Stimulated activated CD8-positive, alpha-beta memory T cell treated with anti-CD3 and anti-CD28 coated beads, Interleukin-2, amount 100 ng/mL, for 48 hours (primary cell): ENCODE measurements around the gene GMPR.
A peak's percentile ranks its signal among the peaks of the same experiment; 100 is the strongest.

Source experiments
- DNase-seq, 2 donors: peaks; one replicate each; pipeline ENCODE4 v3.0.0-alpha.2; 2020; ENCODE audit warnings: low read depth in 2 of 2

GMPR gene

DNA sequence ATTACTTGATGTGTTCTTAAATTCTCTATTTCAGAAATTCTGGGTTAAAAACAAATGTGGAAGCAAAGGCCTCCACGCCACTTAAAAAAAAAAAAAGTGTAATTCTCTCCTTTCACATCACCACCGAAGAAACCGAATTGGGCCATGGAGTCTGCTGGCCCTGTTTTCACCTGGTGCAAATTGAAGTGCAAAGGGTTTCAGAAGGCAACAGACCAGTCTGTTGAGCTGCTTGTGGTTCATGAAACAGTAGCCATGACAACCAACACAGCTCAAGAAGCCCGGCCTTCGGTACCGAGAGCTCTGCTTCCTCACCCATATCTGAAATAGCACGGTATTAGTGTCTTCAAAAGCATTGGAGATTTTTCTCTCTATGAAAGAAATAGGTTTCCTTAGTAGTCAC, 63.1 kb downstream of the GMPR start:
- DNase-seq: no peak

- DNase-seq: no peak
These were observed 64.5 kb downstream of the GMPR start for GRCh38 chr6:16302721-16303552.

GRCh38 chr6:16305246-16305725, 66.9 kb downstream of the GMPR start:
- peak in 1 of 2 donors; percentile 21 for DNase-seq

- no peak for DNase-seq
These were observed 67.4 kb downstream of the GMPR start for GRCh38 chr6:16305788-16306187.

GRCh38 chr6:16306334-16306733, 67.9 kb downstream of the GMPR start:
- DNase-seq: no peak

DNA sequence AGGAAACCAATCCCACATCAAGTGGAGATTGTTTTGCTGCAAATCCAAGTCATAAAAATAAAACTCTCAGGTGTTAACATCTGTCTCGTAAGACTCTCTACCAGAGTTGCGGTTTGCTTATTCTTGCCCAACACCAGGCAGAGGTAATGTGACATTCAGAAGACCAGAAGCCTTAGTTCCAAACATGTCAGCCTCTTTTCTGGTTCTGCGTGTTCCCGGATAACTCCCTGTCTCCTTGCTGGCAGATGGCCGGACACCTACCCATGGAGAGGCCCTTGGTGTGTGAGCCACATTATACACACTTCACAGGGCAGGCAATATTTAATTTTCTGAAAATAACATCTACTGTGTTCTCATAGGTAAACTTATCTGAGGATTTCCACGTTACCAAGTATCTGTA, 73.4 kb downstream of the GMPR start:
- no peak for DNase-seq

- DNase-seq: no peak
These were observed 75.3 kb downstream of the GMPR start for GRCh38 chr6:16313732-16314131.

- DNase-seq: no peak
These were observed 75.9 kb downstream of the GMPR start for GRCh38 chr6:16314296-16314695.

GRCh38 chr6:16316741-16317251, 78.4 kb downstream of the GMPR start:
- peak in 1 of 2 donors; percentile 26 for DNase-seq

DNA sequence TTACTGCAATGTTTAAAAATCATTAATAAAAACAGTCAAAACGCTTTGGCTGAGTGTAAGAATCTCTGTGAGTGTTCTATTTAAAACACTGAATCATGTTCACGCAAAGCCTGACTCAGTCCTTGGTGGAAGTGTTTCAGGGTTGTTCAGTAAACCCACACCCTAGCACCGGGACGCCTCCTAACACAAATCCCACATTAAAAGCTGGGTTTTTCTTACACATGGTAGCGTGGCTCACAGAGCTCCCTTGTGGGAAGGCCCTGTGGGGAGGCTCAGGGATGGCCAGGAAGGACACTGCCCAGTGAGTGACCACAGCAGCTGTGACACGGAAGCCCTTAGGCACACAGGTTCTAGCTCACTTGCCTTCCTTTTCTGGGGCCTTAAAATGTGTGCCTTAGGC, 80.2 kb downstream of the GMPR start:
- DNase-seq: peak in 1 of 2 donors; percentile 27

GRCh38 chr6:16318953-16319720, 80.8 kb downstream of the GMPR start:
- no peak for DNase-seq

GRCh38 chr6:16319813-16320532, 81.6 kb downstream of the GMPR start:
- peak; percentile 32 to 38 for DNase-seq

- DNase-seq: no peak
These were observed 82.3 kb downstream of the GMPR start for GRCh38 chr6:16320533-16321340.

DNA sequence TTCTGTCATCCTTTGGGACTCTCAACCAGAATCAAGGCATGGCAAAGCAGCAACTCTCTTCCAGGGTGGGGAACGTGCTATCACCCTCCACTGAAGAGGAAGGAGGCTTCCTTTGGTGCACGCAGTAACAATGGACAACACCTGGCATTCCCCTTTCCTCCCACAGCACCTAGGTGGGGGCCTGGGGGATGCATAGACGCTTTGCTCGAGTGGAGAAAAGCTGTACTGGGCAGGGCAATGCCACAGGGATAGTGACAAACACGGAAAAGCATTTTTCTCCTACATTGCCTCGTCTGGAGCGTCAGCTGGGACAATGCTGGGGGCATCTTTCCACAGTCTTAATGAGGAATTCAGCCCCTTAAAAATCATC, 82.9 kb downstream of the GMPR start:
- DNase-seq: no peak

DNA sequence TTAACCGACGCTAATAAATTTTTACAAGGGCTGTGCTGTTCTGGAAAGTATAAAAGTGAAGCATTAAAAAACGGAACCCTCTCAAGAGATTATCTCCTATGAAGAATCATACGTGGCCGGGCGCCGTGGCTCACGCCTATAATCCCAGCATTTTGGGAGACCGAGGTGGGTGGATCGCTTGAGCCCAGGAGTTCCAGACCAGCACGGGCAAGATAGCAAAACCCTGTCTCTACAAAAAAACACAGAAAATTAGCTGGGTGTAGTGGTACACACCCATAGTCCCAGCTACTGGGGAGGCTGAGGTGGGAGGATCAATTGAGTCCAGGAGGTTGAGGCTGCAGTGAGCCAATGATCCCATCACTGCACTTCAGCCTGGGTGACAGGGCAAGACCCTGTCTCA, 83.4 kb downstream of the GMPR start:
- no peak for DNase-seq

DNA sequence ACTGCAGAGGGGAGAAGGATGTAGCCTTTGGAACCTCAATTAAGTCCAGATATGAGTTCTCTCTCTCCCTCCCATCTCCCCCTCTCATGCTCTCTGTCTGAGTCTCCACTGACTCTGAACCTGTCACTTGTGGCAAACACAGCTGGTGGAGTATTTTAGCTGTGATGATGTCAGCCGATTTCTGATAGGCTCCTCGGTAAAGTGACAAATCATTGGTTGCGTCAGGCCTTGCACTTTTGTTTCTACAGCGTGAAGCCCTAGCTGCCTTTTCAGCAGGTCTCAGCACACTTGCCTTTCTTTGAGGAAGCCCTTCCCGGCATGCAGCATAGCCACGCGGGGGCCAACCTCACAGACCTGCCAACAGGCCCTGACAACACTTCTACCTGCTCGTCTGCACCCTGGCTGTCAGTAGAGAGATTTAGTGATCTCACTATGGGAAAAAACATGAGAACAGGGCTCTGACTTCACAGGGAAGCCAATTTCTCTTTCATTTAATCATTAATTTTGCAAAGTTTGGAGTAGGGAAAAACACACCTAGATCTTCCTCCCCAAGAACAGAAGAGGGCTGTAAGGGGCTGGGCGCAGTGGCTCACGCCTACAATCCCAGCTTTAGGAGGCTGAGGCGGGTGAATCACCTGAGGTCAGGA, 84.4 kb downstream of the GMPR start:
- peak; percentile 36 to 56 for DNase-seq

- no peak for DNase-seq
These were observed 85.8 kb downstream of the GMPR start for GRCh38 chr6:16324184-16324583.

- no peak for DNase-seq
These were observed 86.3 kb downstream of the GMPR start for GRCh38 chr6:16324606-16325225.

GRCh38 chr6:16326531-16326930, 88.1 kb downstream of the GMPR start:
- no peak for DNase-seq
